Spleen (tissue), 11 donors: ENCODE measurements around the gene SSBP1. TPM values are rescaled to one million over a fixed set of nuclear protein-coding genes. Genes with fewer than 3 reads are reported as not detected.

Source experiments
- DNase-seq: peaks from one replicate; pipeline ENCODE4 v3.0.0-alpha.2; 2020
- H3K27ac ChIP-seq, 8 donors: fragments of 200-600 bp; sonication (generic) in 7 of 8; 1 replicate in 4 of 8; 2 replicates in 4 of 8; pipeline versions ENCODE4 v1.5.0 to v1.8.0; 2016 to 2021; ENCODE audit warnings: inconsistent platforms in 4 of 8, mild to moderate bottlenecking in 4 of 8, moderate library complexity in 1 of 8
- H3K27me3 ChIP-seq, 7 donors: fragments of 200-600 bp; sonication (generic) in 6 of 7; replicated peaks in 1 of 7; 1 replicate in 4 of 7; 2 replicates in 3 of 7; pipeline versions ENCODE4 v1.5.0 to v1.8.0; 2016 to 2021; ENCODE audit warnings: inconsistent platforms in 3 of 7, mild to moderate bottlenecking in 1 of 7
- H3K36me3 ChIP-seq, 6 donors: fragments of 200-600 bp; sonication (generic) in 5 of 6; 1 replicate in 4 of 6; 2 replicates in 2 of 6; pipeline versions ENCODE4 v1.5.0 to v1.8.0; 2016 to 2021; ENCODE audit warnings: inconsistent platforms in 2 of 6
- H3K4me1 ChIP-seq, 6 donors: fragments of 200-600 bp; sonication (generic) in 5 of 6; 1 replicate in 3 of 6; 2 replicates in 3 of 6; pipeline versions ENCODE4 v1.5.0 to v1.8.0; 2016 to 2021; ENCODE audit warnings: inconsistent platforms in 3 of 6
- H3K4me3 ChIP-seq, 8 donors: fragments of 200-600 bp; sonication (generic) in 7 of 8; 1 replicate in 4 of 8; 2 replicates in 4 of 8; pipeline versions ENCODE4 v1.5.0 to v1.8.0; 2016 to 2021; ENCODE audit warnings: inconsistent platforms in 4 of 8, mild to moderate bottlenecking in 4 of 8, moderate library complexity in 2 of 8
- H3K9me3 ChIP-seq, 8 donors: fragments of 200-600 bp; sonication (generic) in 7 of 8; 1 replicate in 4 of 8; 2 replicates in 4 of 8; pipeline versions ENCODE4 v1.5.0 to v1.8.0; 2016 to 2021; ENCODE audit warnings: inconsistent platforms in 4 of 8
- POLR2A ChIP-seq, 3 donors: fragments of 450-650 bp; IDR thresholded peaks; one replicate each; pipeline ENCODE4 v1.5.1; 2017; ENCODE audit warnings: antibody characterized with exemption in 3 of 3, mild to moderate bottlenecking in 1 of 3
- POLR2AphosphoS5 ChIP-seq, 3 donors: sonication (generic); formaldehyde crosslinking; IDR thresholded peaks; one replicate each; pipeline ENCODE4 v1.5.1; 2017; ENCODE audit warnings: antibody characterized with exemption in 3 of 3
- WGBS, 5 donors: extraction: QIAGEN DNeasy Blood & Tissue Kit in 3 of 5; methylation state at CpG; one replicate each; pipeline versions ENCODE4 v1.1.5 to v1.1.7; 2013 to 2018; 5-methylcytosine and 5-hydroxymethylcytosine counted together
- intact Hi-C: fragments of 100-400 bp; cut with DNase I; formaldehyde crosslinking; loops from one replicate; pipeline ENCODE4 v1.15.0; 2023; ENCODE audit warnings: low total_unique reads
- polyA plus RNA-seq, 3 donors: library from polyadenylated mRNA; stranded (reverse); fragments of 200-250 nt; gene quantifications; one replicate each; pipeline ENCODE4 v1.2.1, GENCODE V29; 2013
- total RNA-seq, 7 donors: library from RNA; depleted of rRNA in 3 of 7; stranded (reverse); fragments of >200 nt in 3 of 7; fragmentation: NEBNext Ultra II Directional in 4 of 7; extraction: Animal tissue kit (Norgen Biotek cat#: 25700) in 4 of 7; gene quantifications; one replicate each; pipeline versions ENCODE4 v1.1.0 to v1.2.1, GENCODE V29; 2016 to 2021
- TF ChIP-seq, protein P1 (sequence below), 11 experiments: fragments of 200-600 bp in 7 of 11; fragments of 450-650 bp in 4 of 11; sonication (generic) in 4 of 11; IDR thresholded peaks in 8 of 11; conservative IDR thresholded peaks in 3 of 11; 1 replicate in 7 of 11; 2 replicates in 4 of 11; pipeline versions ENCODE4 v1.4.0 to v1.8.0; 2016 to 2021; ENCODE audit warnings: antibody characterized with exemption in 11 of 11, inconsistent platforms in 4 of 11, mild to moderate bottlenecking in 1 of 11
- donor health status: healthy with polysubstance abuse.
- donor health status: DM: no; HTN: no; CAD: no; lungs with moderate emphysema.
- donor health status: DM: no; HTN: no; CAD: no.
- donor health status: Bipolar disorder and iron deficiency.
- donor health status: healthy.
- donor health status: DM: no; HTN: no; CAD: no.
- donor health status: DM: yes; HTN: yes; CAD: no.

SSBP1 gene
- total and polyA plus RNA-seq, 10 donors, result 69.3 to 185 (median 104) TPM

DNA sequence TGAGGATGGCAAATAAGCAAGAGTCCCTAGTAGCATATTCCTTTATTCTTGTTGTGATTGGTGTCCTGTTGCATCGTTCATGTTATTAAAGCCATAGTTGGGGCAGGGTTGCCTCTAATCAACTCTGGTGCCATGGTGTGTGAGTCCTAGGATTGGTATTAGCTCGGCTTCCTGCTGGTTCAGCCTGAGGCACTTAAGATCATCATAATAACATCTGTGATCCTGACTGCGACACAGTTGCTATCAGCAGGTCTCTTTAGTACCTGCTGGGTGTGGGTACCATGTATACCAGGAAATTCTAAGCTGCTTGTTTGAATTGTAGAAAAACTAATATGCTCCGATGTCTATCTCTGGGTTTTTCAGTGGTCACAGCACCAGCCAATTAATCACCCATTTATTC is 28.4 kb upstream of the SSBP1 start:
- intact Hi-C loops, result no loop called here
- no peaks in the 10 kb centered on the region for H3K27me3 ChIP-seq
- H3K4me1 ChIP-seq, result no peaks in the 10 kb centered on the region
- peaks cover 0 to 5% (median 0%) of the 10 kb centered on the region in 6 donors for H3K36me3 ChIP-seq
- whole genome bisulfite sequencing, 5 donors, result 90 to 93% (median 92%) methylated on average over 4 of the region's 4 CpGs
- no peak overlapping the region for H3K4me3 ChIP-seq
- no peaks in the 10 kb centered on the region for H3K9me3 ChIP-seq
- no peak overlapping the region for H3K27ac ChIP-seq
- no peak for DNase-seq
- TF ChIP-seq POLR2A (IDR thresholded peaks at IDR 0.05), result no peak
- no peak for TF ChIP-seq POLR2AphosphoS5 (IDR thresholded peaks at IDR 0.05)
- TF ChIP-seq, protein P1, sequence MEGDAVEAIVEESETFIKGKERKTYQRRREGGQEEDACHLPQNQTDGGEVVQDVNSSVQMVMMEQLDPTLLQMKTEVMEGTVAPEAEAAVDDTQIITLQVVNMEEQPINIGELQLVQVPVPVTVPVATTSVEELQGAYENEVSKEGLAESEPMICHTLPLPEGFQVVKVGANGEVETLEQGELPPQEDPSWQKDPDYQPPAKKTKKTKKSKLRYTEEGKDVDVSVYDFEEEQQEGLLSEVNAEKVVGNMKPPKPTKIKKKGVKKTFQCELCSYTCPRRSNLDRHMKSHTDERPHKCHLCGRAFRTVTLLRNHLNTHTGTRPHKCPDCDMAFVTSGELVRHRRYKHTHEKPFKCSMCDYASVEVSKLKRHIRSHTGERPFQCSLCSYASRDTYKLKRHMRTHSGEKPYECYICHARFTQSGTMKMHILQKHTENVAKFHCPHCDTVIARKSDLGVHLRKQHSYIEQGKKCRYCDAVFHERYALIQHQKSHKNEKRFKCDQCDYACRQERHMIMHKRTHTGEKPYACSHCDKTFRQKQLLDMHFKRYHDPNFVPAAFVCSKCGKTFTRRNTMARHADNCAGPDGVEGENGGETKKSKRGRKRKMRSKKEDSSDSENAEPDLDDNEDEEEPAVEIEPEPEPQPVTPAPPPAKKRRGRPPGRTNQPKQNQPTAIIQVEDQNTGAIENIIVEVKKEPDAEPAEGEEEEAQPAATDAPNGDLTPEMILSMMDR (IDR thresholded peaks at IDR 0.05 in 8 of 11, conservative IDR thresholded peaks at IDR 0.05 in 3 of 11), result no peak

DNA sequence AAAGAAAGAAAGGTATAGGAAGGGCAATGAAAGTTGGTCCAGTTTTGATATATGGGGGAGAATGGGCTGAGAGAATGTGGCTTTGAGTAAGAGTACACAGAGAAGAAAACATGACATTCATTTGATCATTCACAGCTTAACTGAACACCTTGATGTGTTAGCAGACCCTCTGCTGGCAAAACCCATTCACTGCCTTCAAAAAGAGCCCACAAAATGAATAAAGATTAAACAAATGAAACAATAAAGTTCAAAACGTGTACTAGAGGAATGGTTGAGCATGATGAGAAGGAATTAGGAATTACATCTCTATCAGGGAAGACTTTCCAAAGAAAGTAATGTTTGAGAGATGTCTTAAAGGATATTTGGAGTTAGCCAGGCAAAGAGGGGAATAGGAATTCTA is 27.9 kb upstream of the SSBP1 start:
- no peak overlapping the region for H3K4me3 ChIP-seq
- H3K27me3 ChIP-seq, result no peaks in the 10 kb centered on the region
- no peak overlapping the region for H3K27ac ChIP-seq
- no peak for TF ChIP-seq POLR2AphosphoS5 (IDR thresholded peaks at IDR 0.05)
- TF ChIP-seq, protein P1 (IDR thresholded peaks at IDR 0.05 in 8 of 11, conservative IDR thresholded peaks at IDR 0.05 in 3 of 11), result no peak
- no peak for TF ChIP-seq POLR2A (IDR thresholded peaks at IDR 0.05)
- no peak for DNase-seq
- 30 to 46% (median 39%) methylated on average over 1 of the region's 1 CpG for WGBS, 5 donors
- no peaks in the 10 kb centered on the region for H3K4me1 ChIP-seq
- intact Hi-C loops, result no loop called here
- H3K9me3 ChIP-seq, result no peaks in the 10 kb centered on the region
- peaks cover 0 to 5% (median 0%) of the 10 kb centered on the region in 6 donors for H3K36me3 ChIP-seq

DNA sequence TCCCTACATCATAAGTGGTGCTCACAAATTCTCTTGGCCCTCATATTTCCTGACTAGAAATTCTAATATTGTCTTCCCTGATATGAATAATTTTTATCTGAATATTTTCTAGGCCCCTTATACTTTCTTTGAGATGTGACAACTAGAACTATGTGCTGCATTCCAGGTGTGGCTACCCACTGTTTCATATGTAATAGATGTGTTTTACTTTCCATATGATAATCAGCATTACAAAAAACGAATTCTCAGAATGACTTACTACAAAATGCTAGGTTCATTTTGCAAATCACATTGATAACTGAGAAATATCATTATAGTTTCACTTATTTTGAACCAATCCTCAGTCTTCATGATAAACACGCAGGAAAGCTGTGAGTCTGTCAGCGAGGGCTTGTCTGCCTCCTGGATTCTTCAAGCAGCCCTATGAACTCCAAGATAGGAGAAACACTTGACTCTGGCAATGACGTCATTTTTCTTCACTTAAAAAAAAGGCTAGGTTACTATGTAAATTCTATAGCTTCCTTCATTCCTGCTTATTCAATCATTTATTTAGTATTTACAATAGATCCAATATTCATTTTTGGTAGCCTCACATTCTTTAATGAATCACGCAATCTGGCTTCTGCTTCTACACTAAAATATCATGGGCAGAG is 25.4 kb upstream of the SSBP1 start:
- Histone ChIP-seq H3K4me3 (no peak overlapping the region), H3K27ac (no peak overlapping the region), H3K27me3 (no peaks in the 10 kb centered on the region), H3K4me1 (no peaks in the 10 kb centered on the region), H3K36me3 (peaks cover 0 to 5% (median 0%) of the 10 kb centered on the region in 6 donors), H3K9me3 (no peaks in the 10 kb centered on the region)
- no peak for DNase-seq
- intact Hi-C loops, result no loop called here
- TF ChIP-seq POLR2A (IDR thresholded peaks at IDR 0.05) (no peak), POLR2AphosphoS5 (IDR thresholded peaks at IDR 0.05) (no peak)
- TF ChIP-seq, protein P1 (IDR thresholded peaks at IDR 0.05 in 8 of 11, conservative IDR thresholded peaks at IDR 0.05 in 3 of 11), result no peak
- WGBS, 5 donors, result 84 to 94% (median 87%) methylated on average over 5 of the region's 5 CpGs

DNA sequence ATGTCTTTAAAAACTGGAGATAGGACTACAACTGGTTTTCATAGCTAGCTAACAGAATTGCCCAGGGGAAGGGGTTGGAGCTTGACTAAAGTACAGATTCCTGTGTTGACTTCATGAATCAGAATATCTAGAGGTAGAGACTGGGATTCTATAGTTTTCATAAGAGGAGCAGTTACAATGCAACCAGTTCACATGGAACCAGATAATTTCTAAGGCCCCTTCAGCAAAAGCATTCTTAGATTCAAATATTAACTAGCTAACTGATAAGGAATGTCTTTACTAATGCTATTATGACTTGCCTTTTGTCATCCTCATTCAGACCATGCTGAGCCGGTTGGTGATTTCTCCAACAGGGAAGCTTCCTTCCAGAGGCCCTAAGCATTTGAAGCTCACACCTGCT is 24.3 kb upstream of the SSBP1 start:
- TF ChIP-seq POLR2A (IDR thresholded peaks at IDR 0.05) (no peak), POLR2AphosphoS5 (IDR thresholded peaks at IDR 0.05) (no peak)
- TF ChIP-seq, protein P1 (IDR thresholded peaks at IDR 0.05 in 8 of 11, conservative IDR thresholded peaks at IDR 0.05 in 3 of 11), result no peak
- Histone ChIP-seq H3K4me3 (no peak overlapping the region), H3K4me1 (no peaks in the 10 kb centered on the region), H3K27ac (no peak overlapping the region), H3K36me3 (peaks cover 0 to 5% (median 0%) of the 10 kb centered on the region in 6 donors), H3K27me3 (no peaks in the 10 kb centered on the region), H3K9me3 (no peaks in the 10 kb centered on the region)
- intact Hi-C loops, result no loop called here
- DNase-seq, result no peak
- WGBS, 5 donors, result 90 to 97% (median 94%) methylated on average over 1 of the region's 1 CpG
